Right cardiac atrium (tissue), 5 donors: ENCODE data around the gene TMEM63B. TPM values are rescaled to one million over a fixed set of nuclear protein-coding genes. Genes with fewer than 3 reads are reported as not detected.

Source experiments
- ATAC-seq, 2 donors: fragments of 200-7000 bp; cut with Tn5 transposase; one replicate each; pipeline versions ENCODE4 v1.8.0 to v1.9.1; 2020; ENCODE audit warnings: moderate library complexity in 2 of 2, mild to moderate bottlenecking in 1 of 2
- DNase-seq, 3 donors: peaks; one replicate each; pipeline ENCODE4 v3.0.0-alpha.2; 2020
- H3K27ac ChIP-seq: one replicate; pipeline ENCODE4 v1.5.1; 2013; ENCODE audit warnings: mild to moderate bottlenecking, low read length, control low read depth, moderate library complexity
- H3K27me3 ChIP-seq: one replicate; pipeline ENCODE4 v1.6.1; 2013; ENCODE audit not compliant: control insufficient read depth, insufficient read depth
- H3K4me1 ChIP-seq: one replicate; pipeline ENCODE4 v1.6.1; 2013; ENCODE audit warnings: low read length; ENCODE audit not compliant: control insufficient read depth, insufficient read depth
- H3K4me3 ChIP-seq: one replicate; pipeline ENCODE4 v1.5.1; 2013; ENCODE audit warnings: low read length, control low read depth
- H3K9me3 ChIP-seq: one replicate; pipeline ENCODE4 v1.6.1; 2013; ENCODE audit warnings: low read length; ENCODE audit not compliant: control insufficient read depth
- WGBS: extraction: QIAGEN DNeasy Blood & Tissue Kit; methylation state at CpG from one replicate; pipeline ENCODE4 v1.1.7; 2013; 5-methylcytosine and 5-hydroxymethylcytosine counted together
- intact Hi-C, 4 donors: fragments of 100-400 bp; cut with DNase I; formaldehyde crosslinking; loops; one replicate each; pipeline versions ENCODE4 v1.11.0 to v1.14.0; 2022 to 2023
- polyA plus RNA-seq: library from polyadenylated mRNA; stranded (reverse); fragments of 200-250 nt; gene quantifications from one replicate; pipeline ENCODE4 v1.2.3, GENCODE V29; 2013
- total RNA-seq, 4 donors: library from RNA; stranded (reverse); fragmentation: NEBNext Ultra II Directional; extraction: Animal tissue kit (Norgen Biotek cat#: 25700); gene quantifications; one replicate each; pipeline ENCODE4 v1.2.1, GENCODE V29; 2021
- donor health status: healthy with polysubstance abuse.
- donor health status: DM: no; HTN: yes; CAD: no.
- donor health status: DM: no; HTN: no; CAD: no.
- donor health status: DM: no; HTN: yes; CAD: no; lungs with severe emphysema.
- donor health status: DM: yes; HTN: yes; CAD: no.

Gene TMEM63B
- total and polyA plus RNA-seq, 5 donors = 27.7 to 44.8 (median 43.3) TPM

DNA sequence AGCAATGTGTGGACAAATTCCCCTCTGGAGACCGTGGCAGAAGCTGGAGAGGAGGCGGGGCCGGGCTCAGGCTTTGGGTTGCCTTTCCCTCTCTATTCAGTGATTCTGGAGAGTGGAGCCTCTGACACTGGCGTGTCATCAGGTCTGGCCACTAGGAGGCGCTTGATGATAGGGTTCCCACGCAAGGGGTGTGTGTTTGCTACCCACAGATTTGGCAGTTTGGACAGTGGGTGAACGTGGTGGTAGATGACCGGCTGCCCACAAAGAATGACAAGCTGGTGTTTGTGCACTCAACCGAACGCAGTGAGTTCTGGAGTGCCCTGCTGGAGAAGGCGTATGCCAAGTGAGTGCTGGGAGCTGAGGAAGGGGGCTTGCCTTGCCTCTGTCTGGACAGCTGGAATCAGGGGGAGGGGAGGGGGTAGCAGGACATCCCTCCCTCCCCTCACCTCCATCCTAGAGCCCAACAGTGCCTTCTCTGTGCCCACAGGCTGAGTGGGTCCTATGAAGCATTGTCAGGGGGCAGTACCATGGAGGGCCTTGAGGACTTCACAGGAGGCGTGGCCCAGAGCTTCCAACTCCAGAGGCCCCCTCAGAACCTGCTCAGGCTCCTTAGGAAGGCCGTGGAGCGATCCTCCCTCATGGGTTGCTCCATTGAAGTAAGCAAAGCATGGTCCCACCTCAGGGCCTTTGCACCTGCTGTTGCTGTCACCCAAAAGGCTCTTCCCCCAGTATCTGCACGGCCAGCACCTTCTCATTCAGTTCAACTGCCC is 45.6 kb downstream of the TMEM63B start:
- no peak overlapping the region for H3K27ac ChIP-seq
- H3K4me1 ChIP-seq = peaks cover 7% of the 10 kb centered on the region
- DNase-seq = peak; percentile 88 to 96 (median 94)
- WGBS = 27% methylated on average over 15 of the region's 15 CpGs
- H3K27me3 ChIP-seq = no peaks in the 10 kb centered on the region
- peak; percentile 90 to 92 for ATAC-seq
- H3K4me3 ChIP-seq = no peak overlapping the region
- H3K9me3 ChIP-seq = no peaks in the 10 kb centered on the region
- intact Hi-C loops = loop anchor here (5.0 to 10.0 kb wide), 3 partner anchors 59 to 162 kb away; partner anchors contain the start of gene AARS2 (in 1 of the 4)

DNA sequence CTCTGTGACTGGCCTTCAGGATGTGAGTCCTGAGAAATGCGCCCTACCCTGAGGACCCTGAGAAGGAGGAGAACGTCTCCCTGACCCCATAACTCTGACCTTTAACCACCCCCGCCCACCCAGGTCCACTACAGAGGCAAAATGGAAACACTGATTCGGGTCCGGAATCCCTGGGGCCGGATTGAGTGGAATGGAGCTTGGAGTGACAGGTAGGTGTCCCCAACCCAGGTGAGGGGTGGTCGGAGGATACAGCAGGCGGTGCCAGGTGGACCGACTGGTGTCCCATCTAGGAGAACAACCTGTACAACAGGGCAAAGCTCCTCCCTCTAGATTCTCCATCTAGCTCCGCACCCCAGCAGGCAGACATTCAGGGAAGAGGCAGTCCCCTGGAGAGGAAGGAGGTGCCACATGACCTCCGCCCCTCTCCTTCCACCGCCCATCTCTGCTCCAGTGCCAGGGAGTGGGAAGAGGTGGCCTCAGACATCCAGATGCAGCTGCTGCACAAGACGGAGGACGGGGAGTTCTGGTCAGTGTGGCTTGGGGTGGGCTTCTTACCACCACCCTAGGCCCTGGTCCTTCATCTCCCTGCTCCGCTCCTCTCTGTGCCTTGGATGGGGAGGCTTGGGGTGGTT is 48.9 kb downstream of the TMEM63B start:
- Histone ChIP-seq H3K27ac (no peak overlapping the region), H3K4me3 (no peak overlapping the region), H3K27me3 (no peaks in the 10 kb centered on the region), H3K9me3 (no peaks in the 10 kb centered on the region), H3K4me1 (peaks cover 5% of the 10 kb centered on the region)
- ATAC-seq (no peak), DNase-seq (no peak)
- WGBS = 79% methylated on average over 15 of the region's 15 CpGs
- intact Hi-C loops = loop anchor here in 2 of 4 donors (5.0 to 10.0 kb wide), 3 partner anchors 41 to 159 kb away; partner anchors contain the start of genes AARS2 (in 1 of the 2) and MYMX (in 1 of the 2)

DNA sequence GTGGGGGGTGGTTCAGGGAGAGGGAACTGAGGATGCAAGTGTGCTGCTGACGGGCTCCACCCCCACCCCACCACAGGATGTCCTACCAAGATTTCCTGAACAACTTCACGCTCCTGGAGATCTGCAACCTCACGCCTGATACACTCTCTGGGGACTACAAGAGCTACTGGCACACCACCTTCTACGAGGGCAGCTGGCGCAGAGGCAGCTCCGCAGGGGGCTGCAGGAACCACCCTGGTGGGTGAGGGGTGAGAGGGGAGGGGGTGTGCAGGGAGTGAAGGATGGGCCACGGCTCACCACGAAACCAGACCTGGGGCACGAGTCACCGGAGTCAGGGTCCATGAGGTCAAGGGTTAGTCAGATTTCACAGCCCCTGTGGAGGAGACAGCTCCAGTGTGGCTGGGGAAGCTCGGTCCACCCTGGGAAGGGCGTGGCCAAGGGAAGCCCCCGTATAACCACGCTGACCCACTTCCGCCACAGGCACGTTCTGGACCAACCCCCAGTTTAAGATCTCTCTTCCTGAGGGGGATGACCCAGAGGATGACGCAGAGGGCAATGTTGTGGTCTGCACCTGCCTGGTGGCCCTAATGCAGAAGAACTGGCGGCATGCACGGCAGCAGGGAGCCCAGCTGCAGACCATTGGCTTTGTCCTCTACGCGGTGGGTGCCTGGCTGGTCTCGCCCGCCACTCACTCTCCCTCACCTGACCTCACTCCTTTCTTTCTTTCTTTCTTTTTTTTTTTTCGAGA is 49.6 kb downstream of the TMEM63B start:
- ATAC-seq (no peak), DNase-seq (no peak)
- no peak overlapping the region for H3K27ac ChIP-seq
- peaks cover 5% of the 10 kb centered on the region for H3K4me1 ChIP-seq
- no peaks in the 10 kb centered on the region for H3K9me3 ChIP-seq
- no peak overlapping the region for H3K4me3 ChIP-seq
- WGBS = 66% methylated on average over 24 of the region's 24 CpGs
- intact Hi-C loops = loop anchor here in 2 of 4 donors (5.0 to 10.0 kb wide), 3 partner anchors 40 to 158 kb away; partner anchors contain the start of genes AARS2 (in 1 of the 2) and MYMX (in 1 of the 2)
- H3K27me3 ChIP-seq = no peaks in the 10 kb centered on the region

DNA sequence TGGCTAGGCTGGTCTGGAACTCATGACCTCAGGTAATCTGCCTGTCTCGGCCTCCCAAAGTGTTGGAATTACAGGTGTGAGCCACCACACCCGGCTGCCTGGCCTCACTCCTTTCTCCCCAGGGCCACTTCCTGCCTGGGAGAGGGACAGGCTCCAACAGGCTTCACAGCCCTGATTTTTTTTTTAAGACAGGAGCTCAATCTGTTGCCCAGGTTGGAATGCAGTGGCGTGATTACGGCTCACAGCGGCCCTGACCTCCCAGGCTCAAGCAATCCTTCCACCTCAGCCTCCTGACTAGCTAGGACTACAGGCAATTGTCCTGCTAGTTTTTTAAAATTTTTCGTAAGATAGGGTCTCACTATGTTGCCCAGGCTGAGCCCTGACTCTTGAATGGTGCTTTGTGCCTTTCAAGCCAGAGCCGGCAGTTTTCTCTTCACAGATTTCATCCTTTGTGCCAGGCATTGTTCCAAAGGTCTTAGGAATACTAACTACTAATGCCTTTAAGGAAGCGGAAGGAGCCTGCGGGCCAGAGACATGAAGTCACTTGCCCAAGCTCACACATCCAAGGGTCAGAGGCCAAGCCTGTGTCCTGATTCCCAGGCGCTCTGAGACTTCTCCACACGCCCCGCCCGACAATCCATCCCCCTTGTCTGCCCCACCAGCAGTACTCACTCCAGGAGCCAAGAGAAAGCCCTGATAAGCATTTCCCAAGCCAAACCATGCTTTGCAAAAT is 50.5 kb downstream of the TMEM63B start:
- no peaks in the 10 kb centered on the region for H3K27me3 ChIP-seq
- peak overlapping the region; percentile 62 for H3K27ac ChIP-seq
- ATAC-seq (peak; percentile 94 to 95), DNase-seq (peak; percentile 92 to 96 (median 94))
- WGBS = 58% methylated on average over 13 of the region's 13 CpGs
- no peaks in the 10 kb centered on the region for H3K9me3 ChIP-seq
- no peak overlapping the region for H3K4me3 ChIP-seq
- intact Hi-C loops = loop anchor here in 2 of 4 donors (5.0 to 10.0 kb wide), 3 partner anchors 39 to 157 kb away; partner anchors contain the start of genes AARS2 (in 1 of the 2) and MYMX (in 1 of the 2)
- H3K4me1 ChIP-seq = peaks cover 5% of the 10 kb centered on the region

DNA sequence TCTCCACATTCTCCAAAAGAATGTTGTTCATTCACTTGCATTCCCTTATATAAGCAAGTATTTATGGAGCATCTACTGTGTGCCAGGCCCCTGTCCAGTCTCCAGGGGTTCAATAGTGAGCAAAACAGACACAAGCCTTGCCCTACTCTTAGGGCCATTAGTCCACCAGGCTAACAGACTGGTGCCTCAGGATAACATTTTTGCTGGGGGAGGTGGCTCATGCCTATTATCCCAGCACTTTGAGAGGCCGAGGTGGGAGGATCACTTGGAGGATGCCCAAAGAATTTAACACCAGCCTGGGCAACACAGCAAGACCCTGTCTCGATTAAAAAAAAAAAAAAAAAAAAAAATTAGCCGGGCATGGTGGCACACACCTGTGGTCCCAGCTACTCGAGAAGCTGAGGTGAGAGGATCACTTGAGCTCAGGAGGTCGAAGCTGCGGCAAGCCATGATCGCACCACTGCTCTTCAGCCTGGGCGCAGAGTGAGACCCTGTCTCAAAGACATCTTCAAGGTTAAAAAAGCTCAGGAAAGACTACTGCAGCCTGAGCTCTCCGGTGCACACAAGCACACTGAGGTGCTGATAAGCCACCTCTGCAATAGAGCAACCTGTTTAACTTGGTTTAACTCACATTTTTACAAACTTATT is 51.2 kb downstream of the TMEM63B start:
- Histone ChIP-seq H3K4me1 (peaks cover 5% of the 10 kb centered on the region), H3K27ac (peak overlapping the region; percentile 62), H3K4me3 (no peak overlapping the region), H3K27me3 (no peaks in the 10 kb centered on the region), H3K9me3 (no peaks in the 10 kb centered on the region)
- DNase-seq = no peak
- WGBS = 80% methylated on average over 9 of the region's 9 CpGs
- intact Hi-C loops = loop anchor here in 2 of 4 donors (5.0 to 10.0 kb wide), 3 partner anchors 39 to 156 kb away; partner anchors contain the start of genes AARS2 (in 1 of the 2) and MYMX (in 1 of the 2)
- no peak for ATAC-seq

DNA sequence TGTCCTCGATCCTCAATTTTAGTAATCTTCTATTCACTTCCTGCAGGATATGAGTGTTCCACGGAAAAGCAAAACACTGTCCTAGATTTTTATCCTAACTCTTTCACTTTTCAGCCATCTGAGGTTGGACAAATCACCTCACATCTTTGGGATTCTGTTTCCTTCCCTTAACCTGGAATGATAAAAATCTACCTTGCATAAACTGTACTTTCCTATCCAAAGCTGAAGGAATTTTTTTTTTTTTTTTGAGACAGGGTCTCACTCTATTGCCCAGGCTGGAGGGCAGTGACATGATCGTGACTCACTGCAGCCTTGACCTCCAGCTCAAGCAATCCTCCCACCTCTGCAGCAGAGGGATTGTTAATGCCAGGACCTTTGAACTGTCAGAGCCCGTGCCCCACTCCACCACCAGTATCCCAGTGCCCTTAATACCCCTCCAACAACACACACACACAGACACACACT is 51.8 kb downstream of the TMEM63B start:
- Histone ChIP-seq H3K4me1 (peaks cover 5% of the 10 kb centered on the region), H3K9me3 (no peaks in the 10 kb centered on the region), H3K4me3 (no peak overlapping the region), H3K27ac (no peak overlapping the region), H3K27me3 (no peaks in the 10 kb centered on the region)
- no peak for DNase-seq
- ATAC-seq = no peak
- intact Hi-C loops = loop anchor here in 2 of 4 donors (5.0 to 10.0 kb wide), 3 partner anchors 38 to 156 kb away; partner anchors contain the start of genes AARS2 (in 1 of the 2) and MYMX (in 1 of the 2)
- 51% methylated on average over 4 of the region's 4 CpGs for WGBS

DNA sequence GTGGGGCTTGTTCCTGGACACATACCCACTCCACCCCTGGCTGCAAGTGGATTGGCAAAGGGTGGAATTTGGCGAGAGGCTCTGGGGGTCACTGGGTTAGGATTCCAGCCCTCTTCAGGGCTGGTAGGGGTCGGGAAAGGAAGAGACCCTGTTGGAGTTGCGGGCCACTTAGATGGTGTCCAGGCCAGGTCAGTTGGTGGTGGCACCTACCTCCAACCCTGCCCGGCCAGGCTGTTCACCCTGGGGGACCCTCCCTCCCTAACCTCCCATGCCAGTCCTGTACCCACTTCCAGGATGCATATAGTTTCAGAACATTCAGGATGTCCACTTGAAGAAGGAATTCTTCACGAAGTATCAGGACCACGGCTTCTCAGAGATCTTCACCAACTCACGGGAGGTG is 52.3 kb downstream of the TMEM63B start:
- 93% methylated on average over 7 of the region's 7 CpGs for WGBS
- H3K9me3 ChIP-seq = no peaks in the 10 kb centered on the region
- peaks cover 5% of the 10 kb centered on the region for H3K4me1 ChIP-seq
- H3K27me3 ChIP-seq = no peaks in the 10 kb centered on the region
- no peak overlapping the region for H3K4me3 ChIP-seq
- no peak overlapping the region for H3K27ac ChIP-seq
- ATAC-seq (no peak), DNase-seq (no peak)
- intact Hi-C loops = loop anchor here in 2 of 4 donors (5.0 to 10.0 kb wide), 3 partner anchors 38 to 155 kb away; partner anchors contain the start of genes AARS2 (in 1 of the 2) and MYMX (in 1 of the 2)

DNA sequence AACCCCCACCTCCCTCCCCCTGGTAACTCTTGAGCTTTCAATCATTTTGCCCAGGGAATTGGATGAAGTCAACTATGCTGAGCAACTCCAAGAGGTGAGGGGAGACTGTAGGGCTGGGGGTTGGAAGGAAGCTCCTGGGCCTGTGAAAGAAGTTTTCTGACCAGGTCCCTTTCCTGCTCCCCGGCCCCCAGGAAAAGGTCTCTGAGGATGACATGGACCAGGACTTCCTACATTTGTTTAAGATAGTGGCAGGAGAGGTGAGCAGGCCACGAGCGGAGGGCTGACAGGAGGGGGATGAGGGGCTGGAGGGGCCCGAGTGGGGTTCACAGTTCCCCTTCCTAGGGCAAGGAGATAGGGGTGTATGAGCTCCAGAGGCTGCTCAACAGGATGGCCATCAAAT is 53.1 kb downstream of the TMEM63B start:
- no peak for ATAC-seq
- H3K9me3 ChIP-seq = no peaks in the 10 kb centered on the region
- intact Hi-C loops = no loop called here
- WGBS = 77% methylated on average over 4 of the region's 4 CpGs
- DNase-seq = no peak
- H3K27me3 ChIP-seq = no peaks in the 10 kb centered on the region
- no peak overlapping the region for H3K4me3 ChIP-seq
- H3K27ac ChIP-seq = no peak overlapping the region
- peaks cover 5% of the 10 kb centered on the region for H3K4me1 ChIP-seq

DNA sequence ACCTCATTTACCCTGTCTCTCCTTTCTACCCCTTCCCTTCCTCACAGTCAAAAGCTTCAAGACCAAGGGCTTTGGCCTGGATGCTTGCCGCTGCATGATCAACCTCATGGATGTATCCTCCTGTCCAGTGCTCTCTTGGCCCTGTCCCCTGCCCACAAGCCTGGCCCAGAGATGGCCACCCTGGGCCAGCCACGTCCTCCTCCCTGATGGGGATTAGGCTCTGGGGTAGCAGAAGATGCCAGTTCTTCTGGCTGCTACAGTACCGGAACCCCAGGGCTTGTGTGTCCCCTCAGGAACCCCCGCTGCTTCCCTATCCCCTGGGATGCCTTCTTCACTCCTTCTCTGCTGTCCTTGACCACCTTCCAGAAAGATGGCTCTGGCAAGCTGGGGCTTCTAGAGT is 53.5 kb downstream of the TMEM63B start:
- no peak for ATAC-seq
- Histone ChIP-seq H3K4me1 (peaks cover 5% of the 10 kb centered on the region), H3K27me3 (no peaks in the 10 kb centered on the region), H3K4me3 (no peak overlapping the region), H3K27ac (no peak overlapping the region), H3K9me3 (no peaks in the 10 kb centered on the region)
- DNase-seq = no peak
- intact Hi-C loops = no loop called here
- 96% methylated on average over 4 of the region's 4 CpGs for WGBS
